OCI-LY1 (cell line): ENCODE measurements around the gene TMEM185B.

Source experiments
- CTCF ChIP-seq: fragments of 200-600 bp; sonication (generic), shearing (Covaris generic); IDR thresholded peaks from 2 replicates; pipeline ENCODE4 v1.5.1; 2017; ENCODE audit warnings: mild to moderate bottlenecking, antibody characterized with exemption, low read length, moderate library complexity, mixed read lengths
- EZH2 ChIP-seq: fragments of 200-600 bp; sonication (generic), shearing (Covaris generic); IDR thresholded peaks from 2 replicates; pipeline ENCODE4 v1.8.0; 2017; ENCODE audit warnings: borderline replicate concordance, mixed run types, mild to moderate bottlenecking, antibody characterized with exemption, low read length, moderate library complexity, mixed read lengths

- TF ChIP-seq CTCF, result no peak
- no peak for TF ChIP-seq EZH2
Observed at GRCh38 chr2:120227111-120227991, 4.2 kb upstream of the TMEM185B start.
